ENCODE data around the gene HHAT. TPM values are rescaled to one million over a fixed set of nuclear protein-coding genes. Genes with fewer than 3 reads are reported as not detected.

HHAT gene
- total RNA-seq, 1 experiment from 2014 or later = 4.6 TPM

- BruUV-seq (replicated peaks) = no TSS peak
- H3K4me3 Mint-ChIP-seq (ENCODE audit: unreplicated experiment) = no peak overlapping the region
- no peaks in the 10 kb centered on the region for H3K9me3 Mint-ChIP-seq (ENCODE audit: unreplicated experiment)
- DNase-seq (ENCODE audit: unreplicated experiment) = no peak
- intact Hi-C loops (cut with micrococcal nuclease) = no loop called here
- TF ChIP-seq, protein P1, sequence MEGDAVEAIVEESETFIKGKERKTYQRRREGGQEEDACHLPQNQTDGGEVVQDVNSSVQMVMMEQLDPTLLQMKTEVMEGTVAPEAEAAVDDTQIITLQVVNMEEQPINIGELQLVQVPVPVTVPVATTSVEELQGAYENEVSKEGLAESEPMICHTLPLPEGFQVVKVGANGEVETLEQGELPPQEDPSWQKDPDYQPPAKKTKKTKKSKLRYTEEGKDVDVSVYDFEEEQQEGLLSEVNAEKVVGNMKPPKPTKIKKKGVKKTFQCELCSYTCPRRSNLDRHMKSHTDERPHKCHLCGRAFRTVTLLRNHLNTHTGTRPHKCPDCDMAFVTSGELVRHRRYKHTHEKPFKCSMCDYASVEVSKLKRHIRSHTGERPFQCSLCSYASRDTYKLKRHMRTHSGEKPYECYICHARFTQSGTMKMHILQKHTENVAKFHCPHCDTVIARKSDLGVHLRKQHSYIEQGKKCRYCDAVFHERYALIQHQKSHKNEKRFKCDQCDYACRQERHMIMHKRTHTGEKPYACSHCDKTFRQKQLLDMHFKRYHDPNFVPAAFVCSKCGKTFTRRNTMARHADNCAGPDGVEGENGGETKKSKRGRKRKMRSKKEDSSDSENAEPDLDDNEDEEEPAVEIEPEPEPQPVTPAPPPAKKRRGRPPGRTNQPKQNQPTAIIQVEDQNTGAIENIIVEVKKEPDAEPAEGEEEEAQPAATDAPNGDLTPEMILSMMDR (IDR thresholded peaks at IDR 0.05; ENCODE audit: unreplicated experiment) = no peak
- no peaks in the 10 kb centered on the region for H3K36me3 Mint-ChIP-seq (ENCODE audit: insufficient read depth, unreplicated experiment)
- H3K4me1 Mint-ChIP-seq (ENCODE audit: insufficient read depth, unreplicated experiment) = peaks cover 34% of the 10 kb centered on the region
- H3K27me3 Mint-ChIP-seq (ENCODE audit: insufficient read depth, unreplicated experiment) = no peaks in the 10 kb centered on the region
- POLR2A ChIA-PET = interaction anchor here (1.4 to 2.3 kb wide), 3 partner anchors 15 to 40 kb away, joined by 3 to 8 read pairs (median 5); no protein-coding TSS in a partner anchor
- H3K27ac Mint-ChIP-seq (ENCODE audit: low read depth, unreplicated experiment) = no peak overlapping the region
- CTCF ChIA-PET = interaction anchor here (1.0 to 26.5 kb wide), 5 partner anchors 8 to 56 kb away, joined by 3 to 812 read pairs (median 53); no protein-coding TSS in a partner anchor
Observed at GRCh38 chr1:210377731-210378333, 49.1 kb downstream of the HHAT start.

DNA sequence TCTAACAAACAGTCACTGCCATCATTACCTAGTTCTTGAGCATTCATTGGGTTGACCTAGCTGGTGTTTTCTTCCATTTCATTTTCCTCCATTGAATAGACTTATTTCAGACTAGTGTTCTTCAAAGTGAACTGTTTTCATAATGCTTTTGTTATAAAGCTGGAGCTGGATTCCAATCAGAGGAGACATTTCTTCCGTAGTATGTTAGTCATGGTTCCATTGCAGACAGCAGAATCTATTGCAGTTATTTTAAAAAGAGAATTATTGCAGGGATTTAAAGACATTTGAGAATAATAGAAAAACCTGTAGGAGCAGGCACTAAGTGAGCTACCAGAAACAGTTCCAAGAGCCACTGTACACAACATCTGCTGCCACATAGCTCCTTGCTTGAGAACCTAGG, 50.0 kb downstream of the HHAT start:
- BruUV-seq (replicated peaks) = no TSS peak

DNA sequence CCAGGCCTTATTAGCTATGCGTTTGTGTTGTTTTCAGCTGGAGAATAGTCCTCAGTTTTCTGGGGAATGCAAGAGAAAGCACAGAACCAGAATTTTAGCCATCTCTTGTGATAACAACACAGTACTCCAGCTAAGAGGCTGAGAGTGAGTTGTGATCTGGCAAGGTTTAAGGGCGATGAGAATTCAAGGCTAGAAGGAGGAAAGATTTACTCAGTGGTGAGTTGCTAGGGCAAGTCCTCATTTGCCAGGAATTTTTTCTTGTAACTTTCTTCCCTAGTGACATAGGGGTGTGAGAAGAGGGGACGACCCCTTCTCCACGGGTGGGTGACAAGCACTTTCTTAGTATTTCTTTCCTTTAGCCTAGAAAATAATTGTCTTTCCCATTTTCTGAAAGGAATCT, 53.2 kb downstream of the HHAT start:
- no peak for DNase-seq (ENCODE audit: unreplicated experiment)
- BruUV-seq (replicated peaks) = no TSS peak
- H3K36me3 Mint-ChIP-seq (ENCODE audit: insufficient read depth, unreplicated experiment) = no peaks in the 10 kb centered on the region
- H3K4me3 Mint-ChIP-seq (ENCODE audit: unreplicated experiment) = no peak overlapping the region
- H3K27me3 Mint-ChIP-seq (ENCODE audit: insufficient read depth, unreplicated experiment) = no peaks in the 10 kb centered on the region
- CTCF ChIA-PET = interaction anchor here (1.0 to 26.5 kb wide), 3 partner anchors 16 to 39 kb away, joined by 3 to 812 read pairs (median 417); no protein-coding TSS in a partner anchor
- TF ChIP-seq, protein P1 (IDR thresholded peaks at IDR 0.05; ENCODE audit: unreplicated experiment) = no peak
- H3K9me3 Mint-ChIP-seq (ENCODE audit: unreplicated experiment) = no peaks in the 10 kb centered on the region
- H3K27ac Mint-ChIP-seq (ENCODE audit: low read depth, unreplicated experiment) = no peak overlapping the region
- intact Hi-C loops (cut with micrococcal nuclease) = no loop called here
- POLR2A ChIA-PET = interaction anchor here (3.5 kb wide), 1 partner anchor 7 kb away, joined by 27 read pairs; no protein-coding TSS in a partner anchor
- peaks cover 6% of the 10 kb centered on the region for H3K4me1 Mint-ChIP-seq (ENCODE audit: insufficient read depth, unreplicated experiment)

More for the DNA sequence above, 50.0 kb downstream of the HHAT start:
- H3K27ac Mint-ChIP-seq (ENCODE audit: low read depth, unreplicated experiment) = no peak overlapping the region
- DNase-seq (ENCODE audit: unreplicated experiment) = no peak
- CTCF ChIA-PET = interaction anchor here (0.8 to 26.5 kb wide), 5 partner anchors 9 to 57 kb away, joined by 3 to 812 read pairs (median 4); no protein-coding TSS in a partner anchor
- H3K4me3 Mint-ChIP-seq (ENCODE audit: unreplicated experiment) = no peak overlapping the region
- H3K27me3 Mint-ChIP-seq (ENCODE audit: insufficient read depth, unreplicated experiment) = no peaks in the 10 kb centered on the region
- intact Hi-C loops (cut with micrococcal nuclease) = no loop called here
- TF ChIP-seq, protein P1 (IDR thresholded peaks at IDR 0.05; ENCODE audit: unreplicated experiment) = no peak
- POLR2A ChIA-PET = interaction anchor here (0.7 to 2.3 kb wide), 4 partner anchors 14 to 57 kb away, joined by 3 to 8 read pairs (median 4); no protein-coding TSS in a partner anchor
- no peaks in the 10 kb centered on the region for H3K9me3 Mint-ChIP-seq (ENCODE audit: unreplicated experiment)
- H3K4me1 Mint-ChIP-seq (ENCODE audit: insufficient read depth, unreplicated experiment) = peaks cover 25% of the 10 kb centered on the region
- no peaks in the 10 kb centered on the region for H3K36me3 Mint-ChIP-seq (ENCODE audit: insufficient read depth, unreplicated experiment)

GRCh38 chr1:210384625-210385024, 55.9 kb downstream of the HHAT start:
- POLR2A ChIA-PET = interaction anchor here (1.0 to 3.5 kb wide), 3 partner anchors 10 to 15 kb away, joined by 4 to 27 read pairs (median 5); no protein-coding TSS in a partner anchor
- peaks cover 4% of the 10 kb centered on the region for H3K36me3 Mint-ChIP-seq (ENCODE audit: insufficient read depth, unreplicated experiment)
- no TSS peak for BruUV-seq (replicated peaks)
- CTCF ChIA-PET = interaction anchor here (0.5 to 30.4 kb wide), 11 partner anchors 0 to 1254 kb away, joined by 3 to 812 read pairs (median 4); no protein-coding TSS in a partner anchor
- no peak overlapping the region for H3K4me3 Mint-ChIP-seq (ENCODE audit: unreplicated experiment)
- no peaks in the 10 kb centered on the region for H3K27me3 Mint-ChIP-seq (ENCODE audit: insufficient read depth, unreplicated experiment)
- no peaks in the 10 kb centered on the region for H3K9me3 Mint-ChIP-seq (ENCODE audit: unreplicated experiment)
- TF ChIP-seq, protein P1 (IDR thresholded peaks at IDR 0.05; ENCODE audit: unreplicated experiment) = no peak
- intact Hi-C loops (cut with micrococcal nuclease) = no loop called here
- no peaks in the 10 kb centered on the region for H3K4me1 Mint-ChIP-seq (ENCODE audit: insufficient read depth, unreplicated experiment)
- DNase-seq (ENCODE audit: unreplicated experiment) = no peak
- no peak overlapping the region for H3K27ac Mint-ChIP-seq (ENCODE audit: low read depth, unreplicated experiment)
